AG04449 (cell line): ENCODE results near the gene PLA2G4C.

ENCODE experiments used
- CTCF ChIA-PET: fragments of 350-600 bp; formaldehyde crosslinking; extraction: SDS; loops from one replicate; lab custom pipeline; 2021; ENCODE audit warnings: antibody characterized with exemption; lab: Yijun Ruan, JAX
- POLR2A ChIA-PET: fragments of 400-600, 350-600 bp; formaldehyde crosslinking; extraction: SDS; loops from one replicate; lab custom pipeline; 2020; ENCODE audit warnings: antibody characterized with exemption, inconsistent platforms; lab: Yijun Ruan, JAX
- DNase-seq: peaks from one replicate; pipeline ENCODE4 v3.0.0-alpha.2; 2010; ENCODE audit warnings: low read depth, low spot score
- H3K4me3 ChIP-seq: 2 replicates; pipeline ENCODE4 v1.5.1; 2011; ENCODE audit warnings: low read depth, mild to moderate bottlenecking, control low read depth, low read length
- TF ChIP-seq, protein P1 (sequence below): IDR thresholded peaks from one replicate; pipeline ENCODE4 v1.5.1; 2011; ENCODE audit warnings: mild to moderate bottlenecking, moderate library complexity, low read length, control low read depth, inconsistent platforms; ENCODE audit not compliant: insufficient read depth; ENCODE audit errors: missing control alignments

PLA2G4C gene

GRCh38 chr19:48148576-48148975, 38.0 kb upstream of the PLA2G4C start:
- H3K4me3 ChIP-seq = no peak overlapping the region
- POLR2A ChIA-PET = no interaction called here
- CTCF ChIA-PET = interaction anchor here (8.6 to 15.4 kb wide), 2 partner anchors 42 to 184 kb away, joined by 196 to 312 read pairs; partner anchors contain the start of gene PLA2G4C
- DNase-seq = no peak
- TF ChIP-seq, protein P1, sequence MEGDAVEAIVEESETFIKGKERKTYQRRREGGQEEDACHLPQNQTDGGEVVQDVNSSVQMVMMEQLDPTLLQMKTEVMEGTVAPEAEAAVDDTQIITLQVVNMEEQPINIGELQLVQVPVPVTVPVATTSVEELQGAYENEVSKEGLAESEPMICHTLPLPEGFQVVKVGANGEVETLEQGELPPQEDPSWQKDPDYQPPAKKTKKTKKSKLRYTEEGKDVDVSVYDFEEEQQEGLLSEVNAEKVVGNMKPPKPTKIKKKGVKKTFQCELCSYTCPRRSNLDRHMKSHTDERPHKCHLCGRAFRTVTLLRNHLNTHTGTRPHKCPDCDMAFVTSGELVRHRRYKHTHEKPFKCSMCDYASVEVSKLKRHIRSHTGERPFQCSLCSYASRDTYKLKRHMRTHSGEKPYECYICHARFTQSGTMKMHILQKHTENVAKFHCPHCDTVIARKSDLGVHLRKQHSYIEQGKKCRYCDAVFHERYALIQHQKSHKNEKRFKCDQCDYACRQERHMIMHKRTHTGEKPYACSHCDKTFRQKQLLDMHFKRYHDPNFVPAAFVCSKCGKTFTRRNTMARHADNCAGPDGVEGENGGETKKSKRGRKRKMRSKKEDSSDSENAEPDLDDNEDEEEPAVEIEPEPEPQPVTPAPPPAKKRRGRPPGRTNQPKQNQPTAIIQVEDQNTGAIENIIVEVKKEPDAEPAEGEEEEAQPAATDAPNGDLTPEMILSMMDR = no peak

- POLR2A ChIA-PET = no interaction called here
- TF ChIP-seq, protein P1 = no peak
- no peak overlapping the region for H3K4me3 ChIP-seq
- CTCF ChIA-PET = interaction anchor here (0.6 to 15.4 kb wide), 4 partner anchors 9 to 183 kb away, joined by 3 to 312 read pairs (median 8); no protein-coding TSS in a partner anchor
- no peak for DNase-seq
These were observed 37.1 kb upstream of the PLA2G4C start for GRCh38 chr19:48147597-48148175.

DNA sequence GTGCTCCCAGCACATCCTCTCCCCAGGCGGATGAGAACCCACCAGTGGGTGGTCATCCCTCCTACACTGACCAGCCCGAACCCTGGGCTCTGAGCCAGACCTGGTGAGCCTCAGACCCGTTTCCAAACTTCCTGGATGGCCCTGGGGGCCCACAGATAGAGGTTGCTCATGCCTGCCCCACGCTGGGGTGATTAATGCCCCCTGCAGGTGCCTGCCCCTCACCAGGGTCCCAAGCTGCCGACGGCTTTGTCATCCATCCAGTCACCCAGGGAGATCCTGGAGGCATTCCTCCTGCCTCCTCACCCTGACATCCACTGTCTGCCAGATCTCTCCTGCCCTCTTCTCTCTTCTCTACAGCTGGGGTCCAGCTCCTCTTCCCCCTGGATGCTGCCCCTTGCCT, 28.4 kb upstream of the PLA2G4C start:
- TF ChIP-seq, protein P1 = no peak
- H3K4me3 ChIP-seq = no peak overlapping the region
- POLR2A ChIA-PET = no interaction called here
- DNase-seq = no peak
- CTCF ChIA-PET = interaction anchor here (0.9 to 1.0 kb wide), 2 partner anchors 8 to 12 kb away, joined by 3 read pairs; no protein-coding TSS in a partner anchor

DNA sequence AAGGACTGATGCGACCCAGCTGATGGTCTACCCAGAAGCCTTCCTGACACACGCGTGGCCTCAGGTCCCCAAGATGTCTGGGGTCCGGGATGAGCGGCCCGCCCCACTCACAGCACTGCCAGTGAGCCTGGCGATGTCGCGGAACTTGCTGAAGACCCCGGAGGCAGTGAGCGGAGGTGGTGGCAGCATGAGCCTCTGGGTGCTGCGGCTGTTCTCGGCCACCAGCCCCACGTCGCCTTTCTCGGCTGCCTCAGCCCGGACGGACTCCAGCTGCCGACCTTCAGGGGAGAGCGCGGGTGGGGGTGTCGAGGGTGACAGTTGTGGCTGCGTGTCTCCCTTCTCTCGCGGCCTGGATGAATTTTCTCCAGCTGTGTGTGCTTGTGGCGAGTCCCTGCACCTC, 26.8 kb upstream of the PLA2G4C start:
- DNase-seq = no peak
- CTCF ChIA-PET = interaction anchor here (0.7 to 1.1 kb wide), 2 partner anchors 14 to 35 kb away, joined by 3 read pairs; no protein-coding TSS in a partner anchor
- TF ChIP-seq, protein P1 = no peak
- H3K4me3 ChIP-seq = no peak overlapping the region
- POLR2A ChIA-PET = no interaction called here

GRCh38 chr19:48136547-48136946, 25.9 kb upstream of the PLA2G4C start:
- TF ChIP-seq, protein P1 = no peak
- DNase-seq = no peak
- CTCF ChIA-PET = interaction anchor here (0.7 kb wide), 1 partner anchor 14 kb away, joined by 3 read pairs; no protein-coding TSS in a partner anchor
- no peak overlapping the region for H3K4me3 ChIP-seq
- POLR2A ChIA-PET = no interaction called here

DNA sequence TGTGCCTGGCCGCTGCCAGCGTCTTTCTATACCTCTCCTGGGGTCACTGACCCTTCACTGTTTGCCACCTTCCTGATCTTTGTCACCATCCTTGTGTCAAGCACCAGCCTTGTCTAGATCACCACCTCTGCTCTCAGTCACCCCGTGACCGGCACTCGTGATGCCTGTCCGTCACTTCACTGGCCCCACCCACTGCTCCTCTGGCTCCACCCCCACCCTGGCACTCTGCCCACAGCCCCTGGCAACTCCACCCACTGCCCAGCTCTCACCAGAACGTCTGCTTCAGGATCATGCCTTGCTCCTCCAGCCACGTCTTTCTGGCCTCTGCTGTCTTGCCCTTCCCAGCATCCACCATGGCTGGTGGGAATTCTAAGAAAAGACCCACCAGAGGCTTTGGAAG, 24.8 kb upstream of the PLA2G4C start:
- POLR2A ChIA-PET = no interaction called here
- DNase-seq = no peak
- TF ChIP-seq, protein P1 = no peak
- no peak overlapping the region for H3K4me3 ChIP-seq
- CTCF ChIA-PET = interaction anchor here (0.8 to 1.3 kb wide), 2 partner anchors 25 to 27 kb away, joined by 3 to 5 read pairs; partner anchors contain the start of gene PLA2G4C
